ENCODE results near the gene PC. TPM values are rescaled to one million over a fixed set of nuclear protein-coding genes. Genes with fewer than 3 reads are reported as not detected.

The PC gene
- total and polyA plus RNA-seq, 2 experiments from 2014 or later = 18.3 to 21.7 TPM

DNA sequence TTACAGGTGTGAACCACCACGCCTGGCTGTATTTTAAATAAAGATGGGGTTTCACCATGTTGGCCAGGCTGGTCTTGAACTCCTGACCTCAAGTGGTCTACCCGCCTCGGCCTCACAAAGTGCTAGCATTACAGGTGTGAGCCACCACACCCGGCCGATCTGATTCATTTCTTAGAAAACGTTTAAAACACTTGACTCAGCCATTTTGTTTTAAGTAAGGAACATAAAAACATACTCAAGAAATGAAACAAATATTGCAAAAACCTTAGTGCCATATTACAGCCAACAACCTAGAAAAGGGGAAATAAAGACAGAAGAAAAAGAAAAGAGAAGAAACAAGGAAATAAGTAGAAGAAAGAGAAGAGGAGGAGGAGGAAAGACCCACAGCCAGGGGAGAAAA, 84.0 kb downstream of the PC start (continued):
- TF ChIP-seq EZH2phosphoT487 (IDR thresholded peaks at IDR 0.05; ENCODE audit: unreplicated experiment) (no peak), ZNF114 (CRISPR knock-in tag; IDR thresholded peaks at IDR 0.05) (no peak), ETS1 (IDR thresholded peaks at IDR 0.05) (no peak), ZNF462 (CRISPR knock-in tag; IDR thresholded peaks at IDR 0.05) (no peak)

GRCh38 chr11:66871521-66871901, 86.7 kb downstream of the PC start:
- Histone ChIP-seq H3K27me3 (ENCODE audit: insufficient read depth) (no peaks in the 10 kb centered on the region), H4K20me1 (replicated peaks; ENCODE audit: insufficient read depth) (no peaks in the 10 kb centered on the region), H3K9me2 (ENCODE audit: insufficient read depth) (no peaks in the 10 kb centered on the region), H3K4me3 (no peak overlapping the region), H3K4me2 (no peak overlapping the region), H3K4me1 (ENCODE audit: insufficient read depth) (no peaks in the 10 kb centered on the region), H2AFZ (no peak overlapping the region), H3F3A (replicated peaks; ENCODE audit: low read depth) (no peaks in the 10 kb centered on the region), H3K36me3 (ENCODE audit: insufficient read depth) (no peaks in the 10 kb centered on the region), H3K79me2 (replicated peaks; ENCODE audit: insufficient read depth) (no peaks in the 10 kb centered on the region), H3K27ac (ENCODE audit: low read depth) (no peak overlapping the region)
- no peaks in the 10 kb centered on the region; the same call in 2 of the 3 replicates for H3K9me3 Mint-ChIP-seq
- no peak for TF ChIP-seq CTCF (conservative IDR thresholded peaks at IDR 0.05; ENCODE audit: low read depth in 2 of 2)
- TF ChIP-seq JUNB (IDR thresholded peaks at IDR 0.05; ENCODE audit: unreplicated experiment) = no peak
- no peak for TF ChIP-seq ZNF114 (CRISPR knock-in tag; IDR thresholded peaks at IDR 0.05)
- TF ChIP-seq REST (IDR thresholded peaks at IDR 0.05; ENCODE audit: unreplicated experiment) = no peak
- no peak for ATAC-seq
- H3K4me1 Mint-ChIP-seq = peaks cover 15% of the 10 kb centered on the region
- no peak for DNase-seq (ENCODE audit: low spot score)
- H3K4me3 Mint-ChIP-seq = no peak overlapping the region
- H3K36me3 Mint-ChIP-seq (ENCODE audit: low read depth) = peaks cover 3% of the 10 kb centered on the region; the same call in 1 of the 3 replicates
- no peak overlapping the region for H3K27ac Mint-ChIP-seq
- peaks cover 14% of the 10 kb centered on the region for H3K27me3 Mint-ChIP-seq (ENCODE audit: insufficient read depth, low read depth, poor library complexity)
